ENCODE results near the gene IL17RA.
A peak's percentile ranks its signal among the peaks of the same experiment; 100 is the strongest.

The IL17RA gene

GRCh38 chr22:17118342-17118741, 33.5 kb downstream of the IL17RA start:
- no peak for TF ChIP-seq CTCF (conservative IDR thresholded peaks at IDR 0.05)
- peak overlapping the region; percentile 95 for H3K27ac ChIP-seq

GRCh38 chr22:17119481-17120202, 34.8 kb downstream of the IL17RA start:
- H3K27ac ChIP-seq, result peak overlapping the region; percentile 90; the same call in 1 of the 2 replicates
- peak; percentile 63 for TF ChIP-seq CTCF (conservative IDR thresholded peaks at IDR 0.05)

- H3K27ac ChIP-seq, result peak overlapping the region; percentile 90
- TF ChIP-seq CTCF (conservative IDR thresholded peaks at IDR 0.05), result peak; percentile 39
Measured at GRCh38 chr22:17120281-17120680, 35.5 kb downstream of the IL17RA start.

GRCh38 chr22:17120711-17121232, 36.0 kb downstream of the IL17RA start:
- TF ChIP-seq CTCF (conservative IDR thresholded peaks at IDR 0.05), result no peak; the same call in 1 of the 2 replicates
- H3K27ac ChIP-seq, result peak overlapping the region; percentile 90

- TF ChIP-seq CTCF (conservative IDR thresholded peaks at IDR 0.05), result no peak
- H3K27ac ChIP-seq, result peak within 1 kb of the TSS; percentile 90
Measured at GRCh38 chr22:17121233-17122195, 36.7 kb downstream of the IL17RA start, which contains the start of gene TMEM121B. Gene TMEM121B, minus strand, starts transcription at chr22:17121360. Its CDS starts 233 bp downstream, at chr22:17121127.

GRCh38 chr22:17130199-17130598, 45.4 kb downstream of the IL17RA start:
- TF ChIP-seq CTCF (conservative IDR thresholded peaks at IDR 0.05), result no peak

GRCh38 chr22:17131686-17132085, 46.9 kb downstream of the IL17RA start:
- H3K27ac ChIP-seq, result no peak overlapping the region
- TF ChIP-seq CTCF (conservative IDR thresholded peaks at IDR 0.05), result no peak

More at GRCh38 chr22:17130199-17130598, 45.4 kb downstream of the IL17RA start:
- no peak overlapping the region for H3K27ac ChIP-seq

Data from VCaP (cell line).